Nephron (organoid): Measurements from ENCODE around the gene GRAMD2A.
A peak's percentile ranks its signal among the peaks of the same experiment; 100 is the strongest.

Source experiments
- H3K27ac Mint-ChIP-seq, 3 experiments: 2 replicates each; pipeline ENCODE4 v1.8.0; 2020; ENCODE audit warnings: mixed read lengths in 3 of 3, mild to moderate bottlenecking in 2 of 3, moderate library complexity in 1 of 3
- H3K27me3 Mint-ChIP-seq: 2 replicates; pipeline ENCODE4 v1.8.0; 2021; ENCODE audit warnings: low read depth, mild to moderate bottlenecking, moderate library complexity, mixed read lengths
- H3K36me3 Mint-ChIP-seq: 2 replicates; pipeline ENCODE4 v1.8.0; 2020; ENCODE audit warnings: low read depth, mixed read lengths
- H3K4me1 Mint-ChIP-seq: 2 replicates; pipeline ENCODE4 v1.8.0; 2020; ENCODE audit warnings: mixed read lengths
- H3K4me3 Mint-ChIP-seq, 3 experiments: 2 replicates each; pipeline ENCODE4 v1.8.0; 2020; ENCODE audit warnings: mild to moderate bottlenecking in 3 of 3, mixed read lengths in 3 of 3, moderate library complexity in 2 of 3
- H3K9me3 Mint-ChIP-seq: 2 replicates; pipeline ENCODE4 v1.8.0; 2020; ENCODE audit warnings: mixed read lengths
- TF ChIP-seq, protein P1 (sequence below), 3 experiments: fragments of 200-600 bp; sonication (generic); IDR thresholded peaks; one replicate each; pipeline ENCODE4 v1.5.0; 2021; ENCODE audit warnings: antibody characterized with exemption in 3 of 3; ENCODE audit not compliant: unreplicated experiment in 3 of 3

Gene GRAMD2A

DNA sequence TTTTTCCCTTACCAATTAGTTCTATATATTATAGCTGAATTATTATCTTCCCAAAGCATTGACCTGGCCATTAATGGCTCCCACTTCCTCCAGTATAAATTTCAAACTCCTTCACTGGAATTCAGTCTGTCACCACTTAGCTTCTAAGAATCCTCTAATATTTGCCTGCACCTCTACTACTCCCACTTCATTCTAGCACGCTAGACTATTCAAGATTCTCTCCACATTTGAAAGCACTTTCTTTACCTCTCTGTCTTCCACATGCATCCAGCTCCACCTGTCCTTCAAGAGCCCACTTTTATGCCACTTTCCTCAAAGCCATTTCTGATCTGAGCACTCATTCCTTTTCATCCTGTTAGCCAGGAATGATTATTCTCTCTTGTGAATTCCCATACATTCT is 64.4 kb downstream of the GRAMD2A start:
- peak overlapping the region in 1 of 3 experiments; percentile 8 for H3K27ac Mint-ChIP-seq
- no peaks in the 10 kb centered on the region for H3K36me3 Mint-ChIP-seq
- TF ChIP-seq, protein P1, sequence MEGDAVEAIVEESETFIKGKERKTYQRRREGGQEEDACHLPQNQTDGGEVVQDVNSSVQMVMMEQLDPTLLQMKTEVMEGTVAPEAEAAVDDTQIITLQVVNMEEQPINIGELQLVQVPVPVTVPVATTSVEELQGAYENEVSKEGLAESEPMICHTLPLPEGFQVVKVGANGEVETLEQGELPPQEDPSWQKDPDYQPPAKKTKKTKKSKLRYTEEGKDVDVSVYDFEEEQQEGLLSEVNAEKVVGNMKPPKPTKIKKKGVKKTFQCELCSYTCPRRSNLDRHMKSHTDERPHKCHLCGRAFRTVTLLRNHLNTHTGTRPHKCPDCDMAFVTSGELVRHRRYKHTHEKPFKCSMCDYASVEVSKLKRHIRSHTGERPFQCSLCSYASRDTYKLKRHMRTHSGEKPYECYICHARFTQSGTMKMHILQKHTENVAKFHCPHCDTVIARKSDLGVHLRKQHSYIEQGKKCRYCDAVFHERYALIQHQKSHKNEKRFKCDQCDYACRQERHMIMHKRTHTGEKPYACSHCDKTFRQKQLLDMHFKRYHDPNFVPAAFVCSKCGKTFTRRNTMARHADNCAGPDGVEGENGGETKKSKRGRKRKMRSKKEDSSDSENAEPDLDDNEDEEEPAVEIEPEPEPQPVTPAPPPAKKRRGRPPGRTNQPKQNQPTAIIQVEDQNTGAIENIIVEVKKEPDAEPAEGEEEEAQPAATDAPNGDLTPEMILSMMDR (IDR thresholded peaks at IDR 0.05; ENCODE audit: unreplicated experiment in 3 of 3) = no peak
- H3K9me3 Mint-ChIP-seq = no peaks in the 10 kb centered on the region
- no peak overlapping the region for H3K4me3 Mint-ChIP-seq
- no peaks in the 10 kb centered on the region for H3K27me3 Mint-ChIP-seq
- H3K4me1 Mint-ChIP-seq = peaks cover 15% of the 10 kb centered on the region

DNA sequence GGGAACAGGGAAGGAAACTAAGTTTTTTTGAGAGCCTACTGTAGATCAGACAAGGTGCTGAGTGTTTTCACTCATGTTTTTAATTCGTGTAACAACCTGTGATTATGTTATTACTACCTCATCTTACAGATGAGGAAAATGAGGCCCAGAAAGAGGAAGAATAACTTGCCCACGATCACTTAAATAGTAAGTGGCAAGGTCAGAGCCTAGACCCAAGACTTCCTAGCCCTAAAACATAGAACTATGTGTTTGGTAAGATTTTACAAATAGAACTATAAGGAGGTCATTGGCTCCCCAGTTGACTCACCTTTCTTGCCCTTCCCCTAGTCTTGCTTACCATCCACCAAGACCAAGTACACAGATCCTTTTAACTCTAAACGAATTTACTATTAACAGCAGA is 65.7 kb downstream of the GRAMD2A start:
- Mint-ChIP-seq H3K36me3 (no peaks in the 10 kb centered on the region), H3K27ac (no peak overlapping the region), H3K4me3 (no peak overlapping the region), H3K4me1 (peaks cover 15% of the 10 kb centered on the region), H3K27me3 (no peaks in the 10 kb centered on the region), H3K9me3 (no peaks in the 10 kb centered on the region)
- TF ChIP-seq, protein P1 (IDR thresholded peaks at IDR 0.05; ENCODE audit: unreplicated experiment in 3 of 3) = no peak

DNA sequence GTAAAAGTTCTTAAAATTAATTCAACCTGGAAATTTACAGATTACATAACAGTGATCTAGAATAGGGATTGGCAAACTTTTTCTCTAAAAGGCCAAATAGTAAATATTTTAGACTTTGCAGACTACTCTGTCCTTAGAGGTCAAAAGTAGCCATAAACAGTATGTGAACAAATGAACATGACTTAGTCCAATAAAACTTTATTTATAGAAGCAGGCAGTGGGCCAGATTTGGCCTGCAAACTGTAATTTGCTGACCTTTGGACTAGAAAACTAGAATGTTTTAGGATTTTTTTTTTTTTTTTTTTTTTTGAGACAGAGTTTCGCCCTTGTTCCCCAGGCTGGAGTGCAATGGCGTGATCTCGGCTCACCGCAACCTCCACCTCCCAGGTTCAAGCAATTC is 67.3 kb downstream of the GRAMD2A start:
- no peak overlapping the region for H3K27ac Mint-ChIP-seq
- H3K36me3 Mint-ChIP-seq = no peaks in the 10 kb centered on the region
- no peak overlapping the region for H3K4me3 Mint-ChIP-seq
- TF ChIP-seq, protein P1 (IDR thresholded peaks at IDR 0.05; ENCODE audit: unreplicated experiment in 3 of 3) = no peak
- H3K4me1 Mint-ChIP-seq = no peaks in the 10 kb centered on the region
- H3K9me3 Mint-ChIP-seq = no peaks in the 10 kb centered on the region
- no peaks in the 10 kb centered on the region for H3K27me3 Mint-ChIP-seq

DNA sequence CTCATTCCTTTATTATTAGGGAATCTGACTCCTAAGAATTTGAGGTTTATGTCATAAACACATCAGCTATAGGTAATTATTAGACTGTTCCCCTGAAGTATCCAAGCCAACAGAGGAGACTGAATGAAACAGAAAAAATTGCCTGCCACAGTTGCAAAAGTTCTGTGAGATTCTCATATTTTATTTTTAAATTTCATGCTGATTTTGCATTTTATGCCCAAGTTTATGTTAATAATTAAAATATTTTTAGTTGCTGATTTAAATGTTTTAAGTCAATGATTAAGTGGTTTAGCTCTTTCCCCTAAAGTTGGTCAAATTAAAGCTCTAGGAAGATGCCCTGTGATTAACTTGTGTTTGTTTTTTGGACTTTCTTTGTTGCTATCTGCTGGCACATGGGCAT is 69.2 kb downstream of the GRAMD2A start:
- no peaks in the 10 kb centered on the region for H3K9me3 Mint-ChIP-seq
- H3K27ac Mint-ChIP-seq = peak overlapping the region; percentile 23 to 59 (median 34)
- no peaks in the 10 kb centered on the region for H3K36me3 Mint-ChIP-seq
- H3K4me1 Mint-ChIP-seq = no peaks in the 10 kb centered on the region
- TF ChIP-seq, protein P1 (IDR thresholded peaks at IDR 0.05; ENCODE audit: unreplicated experiment in 3 of 3) = no peak
- H3K4me3 Mint-ChIP-seq = no peak overlapping the region
- H3K27me3 Mint-ChIP-seq = no peaks in the 10 kb centered on the region

DNA sequence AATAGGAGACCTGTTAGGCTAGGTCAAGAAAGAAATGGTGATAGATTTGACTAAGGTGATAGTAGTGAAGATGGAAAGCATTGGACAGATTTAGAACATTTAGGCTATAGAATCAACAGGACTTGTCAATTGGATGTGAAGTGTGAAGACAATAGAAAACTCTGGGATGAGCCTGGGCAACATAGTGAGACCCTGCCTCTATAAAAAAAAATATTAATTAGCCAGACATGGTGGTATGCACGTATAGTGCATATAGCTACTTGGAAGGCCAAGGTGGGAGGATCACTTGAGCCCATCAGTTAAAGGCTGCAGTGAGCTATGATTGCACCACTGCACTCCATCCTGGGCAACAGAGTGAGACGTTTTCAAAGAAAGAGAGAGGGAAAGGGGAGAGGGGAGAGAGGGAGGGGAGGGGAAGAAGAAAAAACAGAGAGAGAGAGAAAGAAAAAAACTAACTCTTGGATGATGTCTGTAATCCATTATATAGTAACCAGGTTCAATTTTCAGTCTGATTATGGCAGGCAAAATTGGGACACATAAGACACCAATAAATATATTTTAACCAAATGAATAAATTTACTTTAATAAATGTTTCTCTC is 69.8 kb downstream of the GRAMD2A start:
- Mint-ChIP-seq H3K27ac (peak overlapping the region; percentile 4 to 13 (median 12)), H3K36me3 (no peaks in the 10 kb centered on the region), H3K27me3 (no peaks in the 10 kb centered on the region), H3K4me3 (no peak overlapping the region), H3K9me3 (no peaks in the 10 kb centered on the region), H3K4me1 (no peaks in the 10 kb centered on the region)
- TF ChIP-seq, protein P1 (IDR thresholded peaks at IDR 0.05; ENCODE audit: unreplicated experiment in 3 of 3) = no peak

DNA sequence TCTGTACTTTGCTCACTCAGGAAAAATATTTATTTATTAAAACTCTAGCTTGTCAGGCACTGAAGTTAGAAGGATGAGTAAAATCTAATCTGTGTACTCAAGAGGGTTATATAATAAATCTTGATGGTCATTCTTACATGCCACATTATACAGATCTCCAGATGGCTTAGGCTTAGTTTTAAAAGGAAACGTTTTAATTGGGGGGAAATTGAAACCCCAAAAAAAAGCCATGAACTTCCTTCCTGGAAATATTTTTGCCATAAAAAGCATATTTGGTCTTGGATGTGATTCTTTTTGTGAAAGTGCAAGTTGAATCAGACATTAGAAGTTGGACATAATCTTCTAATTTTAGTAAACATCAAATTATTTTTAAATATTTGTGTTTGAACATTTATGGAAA is 73.4 kb downstream of the GRAMD2A start:
- Mint-ChIP-seq H3K9me3 (no peaks in the 10 kb centered on the region), H3K27me3 (no peaks in the 10 kb centered on the region), H3K4me1 (peaks cover 5% of the 10 kb centered on the region), H3K27ac (no peak overlapping the region), H3K4me3 (no peak overlapping the region), H3K36me3 (no peaks in the 10 kb centered on the region)
- TF ChIP-seq, protein P1 (IDR thresholded peaks at IDR 0.05; ENCODE audit: unreplicated experiment in 3 of 3) = no peak
